ENCODE data around the gene LRP5.

- TF ChIP-seq CTCF (conservative IDR thresholded peaks at IDR 0.05; ENCODE audit: low read depth, low read length) (no peak), EZH2 (IDR thresholded peaks at IDR 0.05; ENCODE audit: borderline replicate concordance, low read depth, low read length, poor library complexity, severe bottlenecking) (no peak)
Observed at GRCh38 chr11:68379206-68379605, 66.8 kb downstream of the LRP5 start.
